H4 (cell line): ENCODE measurements around the gene DTX4. TPM values are rescaled to one million over a fixed set of nuclear protein-coding genes. Genes with fewer than 3 reads are reported as not detected.
"Not testable (repeated sequence)": the region's sequence is repeated elsewhere in the genome, so short reads cannot be mapped to it uniquely, and the experiment has no call there.

Source experiments
- DNase-seq: peaks from one replicate; pipeline ENCODE4 v3.0.0-alpha.2; 2015; ENCODE audit warnings: low spot score
- total RNA-seq: library from RNA; depleted of rRNA; stranded (reverse); fragments of >200 nt; shearing (Covaris generic); gene quantifications from 2 replicates; pipeline ENCODE4 v1.2.3, GENCODE V29; 2014; rRNA removed

The DTX4 gene
- 0.58 and 1.6 TPM in 2 replicates for total RNA-seq

DNA sequence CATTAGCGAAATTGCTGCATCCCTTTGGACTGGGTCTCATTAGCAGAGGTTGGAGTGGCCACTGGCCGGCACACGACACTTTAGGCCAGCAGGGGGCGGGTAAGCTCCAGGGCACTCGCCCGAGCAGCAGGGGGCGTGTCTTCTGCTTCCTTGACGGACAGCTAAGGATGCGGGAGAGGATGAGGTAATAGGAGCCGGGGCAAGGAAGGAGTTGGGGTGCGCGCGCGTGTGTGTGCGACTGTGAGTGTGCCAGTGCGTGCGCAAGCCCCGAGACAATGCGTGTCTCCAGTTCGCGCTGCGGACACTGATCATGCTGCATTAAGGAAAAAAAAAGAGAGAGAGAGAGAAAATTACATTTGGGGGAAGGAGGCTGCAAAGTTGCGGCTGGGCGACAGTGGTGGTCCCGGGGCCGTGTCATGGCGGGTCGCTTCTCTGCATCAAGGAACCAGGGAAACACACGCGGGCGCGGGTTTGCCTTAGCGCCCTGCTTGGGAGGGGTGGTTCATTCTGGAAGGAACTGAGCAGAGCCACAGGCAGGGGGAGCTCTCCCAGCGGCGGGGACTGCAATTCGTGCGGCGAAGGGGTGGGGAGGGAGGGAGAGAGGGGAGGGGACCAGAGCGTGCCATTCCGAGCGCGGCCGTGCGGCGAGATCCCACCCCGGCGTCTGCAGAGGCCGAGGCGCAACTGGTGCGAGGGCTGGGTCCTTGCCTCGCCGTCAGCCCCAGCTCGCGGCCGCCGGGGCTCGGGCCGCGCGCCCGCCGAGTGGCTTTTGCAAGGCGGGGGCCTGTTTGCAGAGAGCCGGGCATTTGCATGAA, at the start of gene DTX4:
Gene DTX4, plus strand, starts transcription at position 625 of the 815 bp plus-strand sequence. CDS start 464 bp downstream, outside the sequence.
- peak; percentile 90 for DNase-seq

DNA sequence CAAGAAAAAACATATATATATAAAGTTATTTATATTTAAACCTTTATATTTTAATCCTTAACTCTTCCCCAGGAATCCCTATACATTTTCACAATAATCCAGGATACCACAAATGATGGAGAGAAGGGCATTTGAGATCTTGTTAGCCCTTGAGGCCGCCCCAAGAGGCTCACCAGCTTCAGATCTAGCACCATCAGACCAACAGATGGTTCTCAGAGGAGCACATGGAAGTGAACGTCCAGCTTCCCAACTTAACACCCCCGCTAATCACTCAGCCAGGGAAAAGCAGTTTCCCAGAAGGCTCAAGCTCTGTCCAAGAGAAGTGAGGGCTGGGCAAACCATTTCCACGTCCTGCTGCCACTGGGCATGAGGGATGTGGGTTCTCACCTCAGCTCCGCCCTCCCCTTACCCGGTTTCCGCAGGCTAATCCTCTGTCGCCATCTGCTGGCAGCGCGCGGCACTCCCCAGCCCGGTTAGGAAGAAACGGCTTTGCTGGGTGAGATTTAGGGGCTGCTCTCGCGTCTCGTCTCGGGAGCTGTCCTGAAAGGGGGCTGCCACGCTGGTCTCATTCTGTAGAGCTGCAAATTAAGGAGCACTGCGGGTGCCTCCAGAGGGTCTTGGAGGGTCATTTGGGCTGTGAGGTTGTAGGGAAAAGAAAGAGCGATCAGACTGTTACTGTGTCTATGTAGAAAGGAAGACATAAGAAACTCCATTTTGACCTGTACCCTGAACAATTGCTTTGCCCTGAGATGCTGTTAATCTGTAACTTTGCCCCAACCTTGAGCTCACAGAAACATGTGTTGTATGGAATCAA, 36.1 kb upstream of the DTX4 start:
- peak; percentile 78 for DNase-seq

DNA sequence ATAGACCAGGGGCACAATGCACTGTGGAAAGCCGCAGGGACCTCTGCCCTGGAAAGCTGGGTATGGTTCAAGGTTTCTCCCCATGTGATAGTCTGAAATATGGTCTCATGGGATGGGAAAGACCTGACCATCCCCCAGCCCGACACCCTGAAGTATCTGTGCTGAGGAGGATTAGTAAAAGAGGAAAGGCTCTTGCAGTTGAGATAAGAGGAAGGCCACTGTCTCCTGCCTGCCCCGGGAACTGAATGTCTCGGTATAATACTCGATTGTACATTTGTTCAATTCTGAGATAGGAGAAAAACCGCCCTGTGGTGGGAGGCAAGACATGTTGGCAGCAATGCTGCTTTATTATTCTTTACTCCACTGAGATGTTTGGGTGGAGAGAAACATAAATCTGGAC, 35.4 kb upstream of the DTX4 start:
- DNase-seq = not testable (repeated sequence)

DNA sequence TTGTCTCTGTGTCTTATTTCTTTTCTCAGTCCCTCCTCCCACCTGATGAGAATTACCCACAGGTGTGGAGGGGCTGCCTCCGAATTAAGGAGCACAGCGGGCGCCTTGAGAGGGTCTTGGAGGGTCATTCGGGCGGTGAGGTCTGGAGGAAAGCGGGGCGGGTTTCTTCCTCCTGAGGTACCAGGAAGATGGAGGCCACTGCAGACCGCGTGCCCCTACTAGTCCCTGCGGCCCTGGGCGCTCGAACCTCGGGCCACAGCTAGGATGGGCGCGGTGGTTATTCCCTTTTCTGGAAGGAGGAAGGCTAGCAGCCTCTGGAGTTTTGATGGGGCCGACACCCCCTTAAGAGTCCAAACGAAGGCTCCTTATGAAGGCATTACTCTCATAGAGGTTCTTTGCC, 34.7 kb upstream of the DTX4 start:
- DNase-seq = no peak

DNA sequence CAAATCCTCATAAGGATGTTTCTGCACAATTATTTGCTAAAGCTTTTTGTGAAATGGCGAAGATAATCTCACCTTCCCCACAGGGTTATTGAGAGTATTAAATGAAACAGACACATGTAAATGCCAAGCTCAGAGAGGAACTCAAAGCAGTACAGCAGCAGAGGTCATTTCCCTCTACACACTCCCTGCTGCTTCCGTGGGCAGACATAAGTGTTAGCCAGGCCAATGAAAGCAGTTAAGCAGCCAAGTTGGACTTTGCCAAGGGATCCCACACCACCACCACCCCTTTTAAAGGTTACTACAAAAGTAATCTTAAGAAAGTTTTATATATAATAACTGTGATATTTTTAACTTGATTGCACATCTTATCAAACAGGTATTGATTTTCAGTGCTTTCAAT, 33.3 kb upstream of the DTX4 start:
- DNase-seq = no peak

DNA sequence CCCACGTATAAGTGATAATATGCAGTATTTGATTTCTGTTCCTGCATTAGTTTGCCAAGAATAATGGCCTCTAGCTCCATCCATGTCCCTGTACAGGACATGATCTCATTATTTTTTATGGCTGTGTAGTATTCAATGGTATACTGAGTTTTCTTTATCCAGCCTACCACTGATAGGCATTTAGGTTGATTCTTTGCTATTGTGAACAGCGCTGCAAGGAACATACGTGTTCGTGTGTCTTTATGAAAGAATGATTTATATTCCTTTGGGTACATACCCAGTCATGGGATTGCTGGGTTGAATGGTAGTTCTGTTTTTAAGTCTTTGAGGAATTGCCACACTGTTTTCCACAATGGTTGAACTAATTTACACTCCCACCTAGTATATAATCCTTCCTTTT, 30.7 kb upstream of the DTX4 start:
- DNase-seq = no peak

DNA sequence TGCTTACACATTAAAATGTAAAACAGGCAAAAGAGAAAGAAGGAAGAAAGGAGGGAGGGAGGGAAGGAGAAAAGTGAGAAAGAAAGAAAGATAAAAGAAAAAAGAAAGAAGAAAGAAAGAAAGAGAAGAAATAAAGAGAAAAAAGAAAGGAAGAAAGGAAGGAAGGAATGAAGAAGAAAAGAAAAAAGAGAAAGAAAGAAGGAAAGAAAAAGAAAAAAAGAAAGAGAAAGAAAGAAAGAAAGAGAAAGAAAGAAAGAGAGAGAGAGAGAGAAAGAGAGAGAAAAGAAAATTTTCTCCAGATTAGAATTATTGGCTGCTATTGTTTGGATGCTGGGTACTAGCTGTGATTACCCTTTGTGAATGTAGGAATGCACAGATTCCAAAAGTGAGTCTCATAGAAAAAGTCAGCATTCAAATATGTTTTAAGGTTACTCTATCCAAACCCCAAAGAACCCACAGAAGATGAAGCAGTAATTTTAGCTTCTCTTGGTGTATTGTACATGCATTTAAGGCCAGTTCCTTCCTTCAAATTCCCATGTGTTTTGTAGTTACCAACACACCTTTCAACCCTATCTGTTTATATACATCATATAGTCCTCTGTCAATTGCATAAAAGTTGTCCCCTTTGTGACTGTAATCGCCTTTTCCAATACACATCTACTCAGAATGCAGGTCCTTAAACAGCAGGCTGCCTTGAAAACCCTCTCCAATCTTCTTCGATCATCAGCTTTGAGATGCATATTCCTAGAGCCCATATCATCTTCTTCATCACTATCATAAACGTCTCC, 30.1 kb upstream of the DTX4 start:
- no peak for DNase-seq

DNA sequence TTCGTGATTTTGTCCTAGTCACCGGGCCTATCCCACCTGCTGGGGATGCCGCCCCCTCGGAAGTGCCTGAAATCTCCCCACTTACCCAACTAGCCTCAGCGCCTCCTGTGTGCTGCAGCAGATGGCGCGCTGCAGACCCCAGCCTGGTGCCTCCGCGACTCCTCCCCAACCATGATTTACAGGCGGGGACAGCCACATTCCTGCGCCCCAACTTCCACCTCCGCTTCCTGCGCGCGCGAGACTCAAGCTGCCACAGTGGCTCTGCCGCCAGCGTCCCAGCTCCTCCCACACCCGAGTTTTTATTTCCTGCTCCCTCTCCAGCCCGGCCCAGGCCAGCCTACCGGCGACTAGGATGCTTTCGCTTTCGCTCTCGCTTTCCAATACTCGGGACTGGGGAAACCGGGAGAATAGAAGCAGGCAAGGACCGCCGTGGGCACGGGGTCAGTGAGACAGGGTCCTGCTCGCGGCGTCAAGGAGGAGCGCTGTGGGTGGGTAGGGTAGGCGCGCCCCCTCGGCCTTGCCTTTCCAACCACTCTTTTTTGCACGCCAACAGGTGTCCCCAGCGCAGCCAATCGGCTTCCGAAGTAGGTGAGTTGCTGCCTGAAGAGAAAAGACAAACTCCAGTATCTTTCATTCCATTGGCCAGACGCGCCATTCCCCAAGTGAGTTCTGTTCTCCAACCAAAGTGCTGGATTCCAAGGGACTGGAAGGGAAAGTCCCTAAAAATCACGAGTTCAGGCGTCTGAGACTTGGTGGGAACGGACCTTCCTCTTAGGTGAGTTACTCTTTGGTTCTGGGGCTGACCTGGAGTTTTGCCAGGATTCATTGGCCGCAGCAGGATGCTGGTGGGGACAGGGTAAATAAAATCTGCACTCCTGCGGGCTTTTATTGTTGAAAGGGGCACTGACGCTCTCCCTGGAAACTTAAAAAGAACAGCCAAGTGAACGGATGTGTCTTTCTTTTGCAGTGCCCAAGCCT, 29.1 kb upstream of the DTX4 start, which contains the start of gene FAM111A:
Gene FAM111A, plus strand, starts transcription at position 327 of the 978 bp plus-strand sequence. CDS start 6,017 bp downstream, outside the sequence.
- DNase-seq = peak; percentile 91

DNA sequence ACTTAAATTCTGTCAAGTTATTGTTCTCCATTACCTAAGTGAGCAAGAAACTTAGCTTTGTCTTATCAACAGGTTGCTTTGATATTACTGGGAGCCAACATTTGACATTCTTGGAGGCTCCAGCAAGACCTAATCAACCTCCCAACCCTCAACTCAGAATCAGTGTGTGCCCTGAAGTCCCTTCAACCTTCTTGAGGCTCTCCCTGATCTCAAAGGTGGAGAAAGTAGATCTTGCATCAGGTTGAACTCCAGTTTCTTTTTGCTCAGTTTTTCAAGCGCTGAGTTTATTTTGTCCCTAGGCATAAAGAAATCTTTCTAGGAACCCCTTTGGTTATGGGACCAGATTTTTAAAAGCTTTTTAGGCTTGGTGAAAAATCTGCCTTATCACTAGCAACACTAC, 27.8 kb upstream of the DTX4 start:
- no peak for DNase-seq

DNA sequence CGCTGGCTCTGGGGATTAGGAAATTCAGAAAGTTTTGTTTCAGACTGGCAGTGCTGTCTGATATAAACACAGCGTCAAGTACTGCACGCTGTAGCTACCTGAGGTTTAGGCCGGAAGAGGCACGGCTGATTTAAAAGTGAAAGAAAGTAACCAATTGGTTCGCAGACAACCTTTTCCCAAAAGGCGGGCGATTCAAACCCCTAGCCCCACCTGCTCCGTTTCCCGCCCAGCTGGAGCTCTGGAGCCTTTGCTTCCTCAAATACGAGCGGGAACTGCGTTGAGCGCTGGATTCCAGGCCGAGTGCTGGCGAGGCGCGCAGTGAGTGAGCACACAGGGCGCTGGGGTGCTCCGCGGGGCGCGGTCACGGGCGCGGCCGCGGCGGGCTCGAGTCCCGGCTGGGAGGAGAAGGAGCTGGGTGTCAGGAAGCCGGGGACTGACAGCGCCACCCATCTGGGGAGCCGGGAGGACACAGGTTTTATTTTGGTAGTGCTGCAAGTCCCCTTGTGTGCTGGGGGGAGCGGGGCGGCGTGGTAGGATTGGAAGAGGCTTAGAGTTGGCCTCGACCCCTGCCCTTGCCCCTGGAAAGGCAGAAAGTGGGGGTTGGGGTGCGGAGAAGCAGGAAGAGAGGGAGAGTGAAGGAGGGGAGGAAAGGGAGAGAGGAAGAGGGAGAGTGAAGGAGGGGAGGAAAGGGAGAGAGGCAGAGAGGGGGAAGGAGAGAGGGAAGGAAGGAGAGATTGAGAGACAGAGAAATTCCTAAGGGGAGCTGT, 27.2 kb upstream of the DTX4 start:
- DNase-seq = peak; percentile 93

DNA sequence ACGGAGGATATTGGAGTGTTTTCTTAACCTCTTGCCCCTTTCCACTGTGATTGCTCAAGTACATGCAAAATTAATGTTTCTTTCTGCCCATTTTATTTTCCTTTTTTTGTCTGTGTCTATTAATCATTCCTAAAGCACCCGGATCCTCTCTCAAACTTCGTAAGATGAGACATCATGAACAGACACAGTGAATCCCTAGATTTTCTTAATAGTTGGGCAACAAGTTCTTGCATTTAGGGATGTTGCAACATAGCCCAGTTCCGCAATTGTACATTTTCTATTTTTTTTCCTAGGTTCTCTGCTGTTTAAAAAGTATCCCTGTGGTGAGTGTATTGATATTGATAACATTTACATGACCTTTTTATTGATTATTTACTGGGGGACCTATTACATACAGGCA, 26.4 kb upstream of the DTX4 start:
- no peak for DNase-seq

DNA sequence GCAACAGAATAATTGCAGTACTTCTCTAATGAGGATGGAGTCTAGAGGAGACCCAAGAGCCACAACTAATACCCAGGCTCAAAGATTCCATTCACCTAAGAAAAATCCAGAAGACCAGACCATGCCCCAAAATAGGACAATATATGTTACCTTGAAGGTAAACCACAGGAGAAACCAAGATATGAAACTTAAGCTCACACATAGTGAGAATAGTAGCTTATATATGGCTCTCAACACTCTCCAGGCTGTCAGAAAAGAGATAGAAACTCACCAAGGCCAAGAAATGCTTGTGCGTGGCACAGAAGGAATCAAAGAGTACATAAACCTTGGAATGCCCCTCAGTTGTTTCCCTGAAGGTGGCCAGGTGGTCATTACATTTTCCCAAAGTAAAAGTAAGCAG, 20.2 kb upstream of the DTX4 start:
- DNase-seq = no peak

DNA sequence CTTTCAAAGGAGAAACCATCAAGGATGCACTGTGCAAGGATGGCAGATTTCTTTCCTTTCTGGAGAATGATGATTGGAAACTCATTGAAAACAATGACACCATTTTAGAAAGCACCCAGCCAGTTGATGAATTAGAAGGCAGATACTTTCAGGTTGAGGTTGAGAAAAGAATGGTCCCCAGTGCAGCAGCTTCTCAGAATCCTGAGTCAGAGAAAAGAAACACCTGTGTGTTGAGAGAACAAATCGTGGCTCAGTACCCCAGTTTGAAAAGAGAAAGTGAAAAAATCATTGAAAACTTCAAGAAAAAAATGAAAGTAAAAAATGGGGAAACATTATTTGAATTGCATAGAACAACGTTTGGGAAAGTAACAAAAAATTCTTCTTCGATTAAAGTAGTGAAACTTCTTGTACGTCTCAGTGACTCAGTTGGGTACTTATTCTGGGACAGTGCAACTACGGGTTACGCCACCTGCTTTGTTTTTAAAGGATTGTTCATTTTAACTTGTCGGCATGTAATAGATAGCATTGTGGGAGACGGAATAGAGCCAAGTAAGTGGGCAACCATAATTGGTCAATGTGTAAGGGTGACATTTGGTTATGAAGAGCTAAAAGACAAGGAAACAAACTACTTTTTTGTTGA, 19.5 kb upstream of the DTX4 start:
- DNase-seq = no peak

DNA sequence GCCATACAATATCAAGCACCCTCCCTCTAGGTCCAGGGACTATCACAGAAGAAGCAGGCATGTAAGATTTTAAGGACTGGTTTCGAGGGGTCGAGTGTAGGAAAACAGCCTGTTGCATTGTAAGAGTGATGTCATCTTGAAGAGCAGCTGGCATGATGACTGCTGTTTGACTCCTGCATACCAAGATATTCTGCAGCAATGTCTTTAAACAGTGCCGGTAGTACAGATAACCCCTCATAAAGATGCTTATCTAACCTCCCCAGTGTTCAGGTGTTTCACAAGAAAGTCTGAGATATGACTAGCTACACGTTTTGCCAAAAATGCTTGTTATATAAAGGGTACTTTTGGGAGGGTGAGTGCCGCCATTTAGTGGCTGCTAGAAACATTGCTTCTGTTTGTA, 17.3 kb upstream of the DTX4 start:
- DNase-seq = no peak

DNA sequence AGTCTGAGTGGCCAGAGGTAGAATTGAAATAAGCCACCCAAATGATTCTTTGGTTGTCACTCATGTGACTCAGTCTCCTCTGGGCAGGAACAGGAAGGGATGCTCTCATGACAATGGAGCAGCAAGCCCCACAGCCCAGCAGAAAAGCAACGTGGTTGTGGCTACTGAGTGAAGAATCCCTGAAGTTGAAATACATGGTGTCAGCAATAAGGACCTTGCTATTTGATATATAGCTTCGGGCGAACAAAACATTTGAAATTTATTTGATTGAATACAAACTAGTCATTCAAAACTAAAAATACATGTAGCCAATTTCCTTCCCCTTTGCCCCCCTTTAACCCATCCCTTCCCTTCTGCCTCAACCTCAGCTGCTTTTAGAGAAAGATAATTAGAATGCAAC, 14.5 kb upstream of the DTX4 start:
- no peak for DNase-seq

DNA sequence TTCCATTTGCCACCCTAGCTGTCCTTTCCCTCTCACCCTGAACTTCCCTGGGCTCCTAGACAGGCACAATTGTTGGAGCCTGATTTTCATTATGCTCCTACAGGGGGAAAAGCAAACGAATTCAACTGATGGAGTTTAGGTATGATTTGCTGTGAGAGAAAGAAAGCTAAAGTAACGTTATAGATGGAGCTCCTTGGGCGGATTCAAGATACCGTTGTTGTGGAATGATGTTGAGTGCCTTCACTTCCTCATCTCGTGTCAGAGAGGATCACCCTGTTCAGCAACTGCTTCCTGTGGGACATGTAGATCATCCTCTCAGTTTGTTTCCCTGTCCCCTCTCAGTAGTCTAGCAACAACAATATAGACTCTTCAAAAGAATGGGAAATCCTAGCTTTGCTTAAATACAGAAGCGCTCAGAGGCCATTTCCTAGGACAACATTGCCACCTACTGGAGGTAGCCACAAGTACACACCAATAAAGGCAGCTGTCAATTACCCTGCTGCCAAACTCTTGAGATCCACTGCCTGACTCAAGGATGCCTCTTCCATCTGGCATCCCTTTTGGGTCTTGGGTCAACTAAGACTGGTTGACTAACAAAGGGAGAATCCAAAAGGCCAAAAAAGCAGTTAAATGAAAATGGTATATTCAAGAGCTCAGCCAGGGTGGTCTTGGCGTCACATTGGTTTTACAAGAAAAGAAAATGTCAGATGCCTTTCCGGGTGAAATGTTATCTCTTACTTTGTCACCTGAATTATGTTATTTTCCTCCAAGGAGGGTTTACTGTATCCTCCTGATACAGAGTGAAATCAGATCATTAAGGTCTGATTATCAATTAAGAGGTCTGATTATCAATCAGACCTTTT, 13.5 kb upstream of the DTX4 start:
- peak; percentile 65 for DNase-seq

DNA sequence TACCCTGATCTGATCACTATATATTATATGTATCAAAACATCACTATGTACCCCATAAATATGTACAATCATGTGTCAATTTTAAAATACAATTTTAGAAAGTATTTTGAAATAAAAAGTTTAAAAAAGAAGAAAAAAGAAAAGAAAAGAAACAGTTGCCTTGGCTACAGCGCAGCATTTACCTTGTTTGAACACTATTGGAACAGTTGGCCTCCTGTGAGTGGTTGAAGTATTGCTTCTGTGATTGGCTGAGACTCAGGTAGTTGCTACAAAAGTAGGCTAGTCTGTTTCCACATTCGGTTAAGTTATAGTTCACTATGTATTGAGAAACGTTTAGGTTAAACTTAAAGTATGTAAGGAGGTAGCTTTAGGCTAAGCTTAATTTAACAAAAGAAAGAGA, 7.9 kb upstream of the DTX4 start:
- DNase-seq = no peak

DNA sequence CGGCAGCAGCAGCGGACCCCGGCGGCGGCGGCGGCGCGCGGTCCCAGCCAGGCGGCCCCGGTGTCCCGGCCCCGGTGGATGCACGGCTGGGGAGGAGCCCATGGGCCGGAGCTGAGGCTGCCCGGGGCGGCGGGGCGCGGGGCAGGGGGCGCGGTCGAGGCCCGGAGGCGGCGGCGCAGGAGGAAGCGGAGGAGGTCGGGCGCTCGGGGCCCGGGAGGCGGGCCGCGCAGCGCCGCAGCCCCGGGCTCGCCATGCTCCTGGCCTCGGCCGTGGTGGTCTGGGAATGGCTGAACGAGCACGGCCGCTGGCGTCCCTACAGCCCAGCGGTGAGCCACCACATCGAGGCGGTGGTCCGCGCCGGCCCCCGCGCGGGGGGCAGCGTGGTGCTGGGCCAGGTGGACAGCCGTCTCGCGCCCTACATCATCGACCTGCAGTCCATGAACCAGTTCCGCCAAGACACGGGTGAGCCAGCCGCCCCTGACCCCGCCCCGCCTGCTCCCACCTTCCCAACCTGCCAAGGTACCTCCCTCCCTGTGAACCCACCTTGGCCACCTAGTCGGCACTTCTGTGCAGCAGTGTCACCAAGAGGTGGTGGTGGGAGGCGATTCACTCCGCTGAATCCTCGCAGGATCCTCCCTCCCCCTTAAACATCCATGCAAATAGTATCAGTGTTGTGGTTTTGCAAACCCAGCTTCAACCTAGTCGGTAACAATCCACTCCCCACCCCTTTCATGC, 580 bp downstream of the DTX4 start:
- DNase-seq = no peak
